Lower leg skin (tissue), 3 donors: ENCODE results near the gene LOXL1.

Experiments used
- CTCF ChIP-seq, 3 donors: fragments of 450-650 bp; IDR thresholded peaks; one replicate each; pipeline ENCODE4 v1.5.1; 2016; ENCODE audit warnings: antibody characterized with exemption in 3 of 3, mild to moderate bottlenecking in 3 of 3, moderate library complexity in 2 of 3
- POLR2A ChIP-seq, 2 donors: fragments of 450-650 bp; IDR thresholded peaks; one replicate each; pipeline ENCODE4 v1.6.1; 2016 to 2017; ENCODE audit warnings: antibody characterized with exemption in 2 of 2, mild to moderate bottlenecking in 1 of 2, moderate library complexity in 1 of 2

GRCh38 chr15:73905225-73905827 lies 20.9 kb upstream of the LOXL1 start:
- TF ChIP-seq CTCF (IDR thresholded peaks at IDR 0.05): no peak
- TF ChIP-seq POLR2A (IDR thresholded peaks at IDR 0.05): no peak
